Lung (tissue), 12 donors: Measurements from ENCODE around the gene GPC5. TPM values are rescaled to one million over a fixed set of nuclear protein-coding genes. Genes with fewer than 3 reads are reported as not detected.

ENCODE experiments used
- ATAC-seq: fragments of 200-7000 bp; cut with Tn5 transposase; one replicate; pipeline ENCODE4 v1.9.1; 2020; ENCODE audit warnings: moderate number of reproducible peaks; ENCODE audit not compliant: insufficient read depth, low FRiP score
- DNase-seq, 3 donors: peaks; one replicate each; pipeline ENCODE4 v3.0.0-alpha.2; 2013 to 2017
- H3K27ac ChIP-seq, 2 donors: one replicate each; pipeline ENCODE4 v1.5.1; 2013; ENCODE audit warnings: mild to moderate bottlenecking in 2 of 2, moderate library complexity in 2 of 2, control low read depth in 1 of 2, inconsistent platforms in 1 of 2, low read depth in 1 of 2, low read length in 1 of 2
- H3K27me3 ChIP-seq, 3 donors: one replicate each; pipeline ENCODE4 v1.5.1; 2013; ENCODE audit warnings: low read length in 2 of 3; ENCODE audit not compliant: control insufficient read depth in 3 of 3, insufficient read depth in 3 of 3
- H3K36me3 ChIP-seq, 4 donors: one replicate each; pipeline ENCODE4 v1.5.1; 2013; ENCODE audit warnings: low read length in 4 of 4, mild to moderate bottlenecking in 1 of 4, moderate library complexity in 1 of 4; ENCODE audit not compliant: control insufficient read depth in 4 of 4, insufficient read depth in 4 of 4
- H3K4me1 ChIP-seq, 5 donors: one replicate each; pipeline ENCODE4 v1.5.1; 2013; ENCODE audit warnings: low read length in 5 of 5, mild to moderate bottlenecking in 2 of 5, moderate library complexity in 1 of 5; ENCODE audit not compliant: control insufficient read depth in 5 of 5, insufficient read depth in 5 of 5
- H3K4me3 ChIP-seq: one replicate; pipeline ENCODE4 v1.5.1; 2013; ENCODE audit warnings: mild to moderate bottlenecking, control low read depth, moderate library complexity
- H3K9ac ChIP-seq, 2 donors: one replicate each; pipeline ENCODE4 v1.5.1; 2013; ENCODE audit warnings: low read length in 2 of 2, control low read depth in 1 of 2; ENCODE audit not compliant: insufficient read depth in 1 of 2
- H3K9me3 ChIP-seq, 4 donors: one replicate each; pipeline ENCODE4 v1.5.1; 2013; ENCODE audit warnings: low read length in 3 of 4, mild to moderate bottlenecking in 1 of 4, moderate library complexity in 1 of 4; ENCODE audit not compliant: control insufficient read depth in 4 of 4, insufficient read depth in 3 of 4
- WGBS, 2 donors: extraction: QIAGEN DNeasy Blood & Tissue Kit; methylation state at CpG; one replicate each; pipeline ENCODE4 v1.1.7; 2013; 5-methylcytosine and 5-hydroxymethylcytosine counted together
- polyA plus RNA-seq, 2 donors: library from polyadenylated mRNA; stranded (reverse); fragments of 200-250 nt; gene quantifications; one replicate each; pipeline ENCODE4 v1.2.1, GENCODE V29; 2013
- total RNA-seq, 2 donors: library from RNA; depleted of rRNA in 1 of 2; stranded (reverse); fragments of >200 nt in 1 of 2; gene quantifications; one replicate each; pipeline ENCODE4 v1.2.1, GENCODE V29; 2014 to 2021
- TF ChIP-seq, protein P1 (sequence below): IDR thresholded peaks from 2 replicates; pipeline ENCODE4 v1.5.1; 2012; ENCODE audit warnings: mild to moderate bottlenecking; ENCODE audit errors: control extremely low read depth, extremely low read depth
- donor health status: control.
- donor health status: control.
- donor health status: Bipolar disorder and iron deficiency.
- donor health status: healthy.
- donor health status: DM: yes; HTN: yes; CAD: no.

GPC5 gene
- total and polyA plus RNA-seq, 4 donors = 0.55 to 37.3 (median 4.4) TPM

DNA sequence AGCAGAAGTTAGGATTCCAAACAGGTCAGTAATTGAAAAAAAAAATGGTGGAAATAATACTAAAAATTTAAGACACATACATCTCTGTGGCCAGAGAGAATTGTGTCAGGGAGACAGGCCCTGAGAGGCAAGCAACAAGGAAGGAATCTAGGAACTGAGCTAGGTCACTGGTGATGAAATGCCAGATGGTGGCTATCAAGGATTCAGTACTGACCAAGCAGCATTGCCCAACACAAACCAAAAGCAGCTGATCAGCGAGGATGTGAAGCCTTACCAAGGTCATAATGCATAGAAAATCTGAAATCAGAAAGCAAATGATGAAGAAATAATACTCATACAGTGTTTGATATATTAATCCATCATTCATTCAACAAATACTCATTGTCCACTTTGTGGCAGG, 905.0 kb downstream of the GPC5 start:
- no peak overlapping the region for H3K9ac ChIP-seq
- DNase-seq (peak; percentile 30 to 74 (median 55)), ATAC-seq (no peak)
- no peaks in the 10 kb centered on the region for H3K36me3 ChIP-seq
- 62 to 65% methylated on average over 1 of the region's 1 CpG for WGBS, 2 donors
- TF ChIP-seq, protein P1, sequence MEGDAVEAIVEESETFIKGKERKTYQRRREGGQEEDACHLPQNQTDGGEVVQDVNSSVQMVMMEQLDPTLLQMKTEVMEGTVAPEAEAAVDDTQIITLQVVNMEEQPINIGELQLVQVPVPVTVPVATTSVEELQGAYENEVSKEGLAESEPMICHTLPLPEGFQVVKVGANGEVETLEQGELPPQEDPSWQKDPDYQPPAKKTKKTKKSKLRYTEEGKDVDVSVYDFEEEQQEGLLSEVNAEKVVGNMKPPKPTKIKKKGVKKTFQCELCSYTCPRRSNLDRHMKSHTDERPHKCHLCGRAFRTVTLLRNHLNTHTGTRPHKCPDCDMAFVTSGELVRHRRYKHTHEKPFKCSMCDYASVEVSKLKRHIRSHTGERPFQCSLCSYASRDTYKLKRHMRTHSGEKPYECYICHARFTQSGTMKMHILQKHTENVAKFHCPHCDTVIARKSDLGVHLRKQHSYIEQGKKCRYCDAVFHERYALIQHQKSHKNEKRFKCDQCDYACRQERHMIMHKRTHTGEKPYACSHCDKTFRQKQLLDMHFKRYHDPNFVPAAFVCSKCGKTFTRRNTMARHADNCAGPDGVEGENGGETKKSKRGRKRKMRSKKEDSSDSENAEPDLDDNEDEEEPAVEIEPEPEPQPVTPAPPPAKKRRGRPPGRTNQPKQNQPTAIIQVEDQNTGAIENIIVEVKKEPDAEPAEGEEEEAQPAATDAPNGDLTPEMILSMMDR = no peak
- no peaks in the 10 kb centered on the region for H3K4me1 ChIP-seq
- H3K4me3 ChIP-seq = no peak overlapping the region
- H3K27ac ChIP-seq = no peak overlapping the region
- H3K27me3 ChIP-seq = no peaks in the 10 kb centered on the region
- H3K9me3 ChIP-seq = no peaks in the 10 kb centered on the region

DNA sequence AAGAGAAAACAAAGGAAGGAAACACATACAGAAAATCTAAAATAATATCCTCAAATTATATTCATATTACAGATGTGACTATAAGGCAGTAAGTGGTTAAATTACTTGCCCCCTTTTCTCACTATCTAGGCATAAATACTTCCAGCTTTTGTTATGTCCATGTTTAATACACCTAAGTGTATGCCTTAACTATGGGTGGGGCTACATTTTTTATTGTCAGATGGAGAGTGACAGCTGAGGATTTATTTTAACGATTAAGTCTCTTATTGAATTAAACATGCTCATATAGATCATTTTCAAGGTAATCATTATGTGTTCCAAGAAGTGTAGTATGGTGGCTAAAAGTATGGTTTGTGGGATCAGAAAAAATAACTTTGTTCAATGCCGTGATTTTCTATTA, 909.3 kb downstream of the GPC5 start:
- TF ChIP-seq, protein P1 = no peak
- H3K27ac ChIP-seq = no peak overlapping the region
- ATAC-seq = no peak
- no peaks in the 10 kb centered on the region for H3K9me3 ChIP-seq
- no peaks in the 10 kb centered on the region for H3K27me3 ChIP-seq
- H3K4me3 ChIP-seq = no peak overlapping the region
- H3K4me1 ChIP-seq = no peaks in the 10 kb centered on the region
- no peak for DNase-seq
- WGBS, 2 donors = 50 to 65% methylated on average over 2 of the region's 2 CpGs
- H3K36me3 ChIP-seq = no peaks in the 10 kb centered on the region
- no peak overlapping the region for H3K9ac ChIP-seq

DNA sequence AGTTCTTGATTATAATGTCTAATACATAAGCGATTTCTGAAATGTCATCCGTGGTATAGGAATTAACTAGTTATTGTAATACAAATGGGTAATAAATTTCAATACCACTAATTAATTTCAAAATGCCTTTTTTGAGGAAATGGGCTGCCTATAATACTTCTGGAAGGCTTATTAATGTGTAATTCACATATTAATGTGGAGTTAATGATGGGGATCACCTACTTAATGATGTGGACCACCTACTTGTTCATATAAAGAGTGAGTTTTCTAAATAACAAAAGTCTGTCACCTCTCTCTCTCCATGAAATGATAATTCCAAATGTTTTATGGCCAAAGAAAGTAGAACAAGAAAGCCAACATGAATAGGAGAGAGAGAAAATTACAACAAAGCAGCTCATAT, 914.4 kb downstream of the GPC5 start:
- Histone ChIP-seq H3K4me1 (peaks cover 0 to 16% (median 0%) of the 10 kb centered on the region in 5 donors), H3K9me3 (peaks cover 0 to 3% (median under 1%) of the 10 kb centered on the region in 4 donors), H3K4me3 (no peak overlapping the region), H3K27ac (no peak overlapping the region), H3K9ac (no peak overlapping the region), H3K36me3 (no peaks in the 10 kb centered on the region), H3K27me3 (no peaks in the 10 kb centered on the region)
- WGBS, 2 donors = 87 to 89% methylated on average over 2 of the region's 2 CpGs
- no peak for ATAC-seq
- DNase-seq = no peak
- TF ChIP-seq, protein P1 = no peak

DNA sequence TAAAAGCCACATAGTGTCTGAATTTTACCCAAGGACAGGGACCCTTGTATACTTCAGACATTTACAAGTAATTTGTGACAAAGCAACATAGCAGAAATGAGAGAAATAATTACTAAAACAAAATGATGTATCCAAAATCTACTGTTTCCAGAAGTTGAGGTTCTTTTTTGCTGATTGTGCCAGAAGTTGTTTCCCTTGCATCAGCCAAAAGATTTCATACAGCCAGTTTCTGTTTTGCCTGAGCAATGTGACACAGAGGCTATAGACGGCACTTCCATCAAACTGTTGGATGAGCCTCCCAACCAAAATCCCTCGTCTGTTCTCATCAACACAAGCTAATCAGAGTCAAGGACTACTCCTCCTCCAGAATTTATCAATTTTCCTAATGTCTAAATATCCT, 915.0 kb downstream of the GPC5 start:
- 56 to 76% methylated on average over 2 of the region's 2 CpGs for WGBS, 2 donors
- Histone ChIP-seq H3K27me3 (no peaks in the 10 kb centered on the region), H3K9ac (no peak overlapping the region), H3K4me1 (peaks cover 0 to 16% (median 0%) of the 10 kb centered on the region in 5 donors), H3K9me3 (peaks cover 0 to 3% (median under 1%) of the 10 kb centered on the region in 4 donors), H3K27ac (no peak overlapping the region), H3K36me3 (no peaks in the 10 kb centered on the region), H3K4me3 (no peak overlapping the region)
- DNase-seq (peak in 2 of 3 donors; percentile 34 to 73), ATAC-seq (no peak)
- TF ChIP-seq, protein P1 = no peak
